ENCODE results near the gene TYMP. TPM values are rescaled to one million over a fixed set of nuclear protein-coding genes. Genes with fewer than 3 reads are reported as not detected.

Gene TYMP
- total RNA-seq, 1 donor from 2014 or later, result 44.5 TPM

DNA sequence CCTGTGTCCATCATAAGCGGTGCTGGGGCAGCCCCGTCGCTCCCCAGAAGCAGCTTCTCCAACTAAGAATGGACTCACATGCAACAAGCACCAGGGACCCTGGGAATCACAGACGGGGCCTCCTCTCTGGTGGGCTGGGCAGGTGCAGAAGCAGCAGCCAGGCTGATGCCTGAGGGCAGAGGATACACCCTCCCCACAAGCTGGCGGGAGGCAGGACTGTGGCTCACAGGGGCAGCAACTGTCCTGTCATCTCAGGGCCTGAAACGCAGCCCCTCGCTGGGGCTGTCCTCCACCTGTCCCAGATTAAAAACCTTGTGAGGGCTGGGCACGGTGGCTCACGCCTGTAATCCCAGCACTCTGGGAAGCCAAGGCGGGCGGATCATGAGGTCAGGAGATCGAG lies 51.9 kb downstream of the TYMP start:
- ATAC-seq (no peak), DNase-seq (ENCODE audit: low spot score) (no peak)
- intact Hi-C loops (cut with DNase I), result no loop called here

DNA sequence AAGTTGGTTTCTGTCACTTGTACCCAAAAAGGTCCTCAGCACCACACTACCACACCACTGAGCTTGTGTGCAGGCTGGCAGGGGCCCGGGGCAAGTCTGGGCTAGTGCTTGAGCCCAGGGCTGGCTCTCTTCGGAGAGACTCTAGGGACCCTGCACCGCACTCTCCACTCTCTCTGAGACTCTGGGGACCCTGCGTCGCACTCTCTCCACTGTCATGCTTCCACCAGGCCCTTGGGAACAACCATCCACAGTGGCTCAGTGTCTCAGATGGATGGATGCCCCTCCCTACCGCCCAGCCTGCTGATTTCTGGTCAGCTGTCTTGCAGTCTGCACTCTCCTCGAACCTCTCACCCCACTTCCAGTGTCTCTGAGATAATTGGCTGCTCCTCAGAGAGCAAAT lies 52.9 kb downstream of the TYMP start:
- no peak for DNase-seq (ENCODE audit: low spot score)
- no peak for ATAC-seq
- intact Hi-C loops (cut with DNase I), result no loop called here

Other genes starting within 250 kb of the TYMP start
- 160 TPM for gene PLXNB2, start 222.4 kb downstream of the TYMP start, total RNA-seq
- gene DENND6B, start 203.0 kb downstream of the TYMP start, total RNA-seq, result 14.0 TPM
- gene PPP6R2, start 186.7 kb downstream of the TYMP start, total RNA-seq, result 42.1 TPM
- gene SBF1, start 55.0 kb downstream of the TYMP start, total RNA-seq, result 73.4 TPM
- gene ADM2, start 48.5 kb downstream of the TYMP start, total RNA-seq, result 0.09 TPM
- not detected for gene MIOX, start 43.2 kb downstream of the TYMP start, total RNA-seq
- 48.4 TPM for gene LMF2, start 22.3 kb downstream of the TYMP start, total RNA-seq
- 39.8 TPM for gene NCAPH2, start 21.8 kb downstream of the TYMP start, total RNA-seq
- gene SCO2, start 4.4 kb downstream of the TYMP start, total RNA-seq, result 1.9 TPM
- gene KLHDC7B, start 15.9 kb upstream of the TYMP start, total RNA-seq, result 0.13 TPM
- not detected for gene SYCE3, start 32.9 kb upstream of the TYMP start, total RNA-seq
- 18.2 TPM for gene CPT1B, start 48.4 kb upstream of the TYMP start, total RNA-seq
- 73.9 TPM for gene CHKB, start 52.8 kb upstream of the TYMP start, total RNA-seq
- 2.4 TPM for gene MAPK8IP2, start 70.8 kb upstream of the TYMP start, total RNA-seq
- gene ARSA, start 98.1 kb upstream of the TYMP start, total RNA-seq, result 38.1 TPM
- gene SHANK3, start 142.8 kb upstream of the TYMP start, total RNA-seq, result 56.6 TPM
- gene ACR, start 208.2 kb upstream of the TYMP start, total RNA-seq, result 1.5 TPM